Measurements from ENCODE around the gene TM4SF4.
"Not testable (repeated sequence)": the region's sequence is repeated elsewhere in the genome, so short reads cannot be mapped to it uniquely, and the experiment has no call there.

The TM4SF4 gene

DNA sequence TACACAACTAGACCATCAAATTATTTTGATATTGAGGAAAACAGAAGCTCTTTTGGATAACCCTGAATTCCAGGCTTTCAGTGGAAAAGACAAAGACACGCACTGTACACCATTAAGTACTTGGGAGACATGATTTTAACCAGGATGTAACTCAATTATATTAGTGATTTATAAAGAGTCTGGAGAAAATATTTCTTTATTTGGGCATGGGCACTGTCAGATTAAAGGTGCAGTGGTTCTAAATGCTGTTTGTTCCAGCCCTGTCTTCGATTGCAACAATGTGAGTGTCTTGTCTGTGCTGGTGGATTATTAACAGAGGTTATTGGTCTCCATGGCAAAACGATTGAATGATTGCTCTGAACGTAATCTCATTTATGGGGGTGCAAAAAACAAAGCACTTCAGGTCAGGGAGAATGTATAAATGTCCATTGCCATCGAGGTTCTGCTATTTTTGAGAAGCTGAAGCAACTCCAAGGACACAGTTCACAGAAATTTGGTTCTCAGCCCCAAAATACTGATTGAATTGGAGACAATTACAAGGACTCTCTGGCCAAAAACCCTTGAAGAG lies at the start of gene TM4SF4:
TM4SF4 (plus strand) TSS at position 448 of the 568 bp plus-strand sequence. CDS start 181 bp downstream, outside the sequence.
- no peak for DNase-seq

GRCh38 chr3:149424918-149425317 lies 49.6 kb upstream of the TM4SF4 start:
- no peak for DNase-seq

DNA sequence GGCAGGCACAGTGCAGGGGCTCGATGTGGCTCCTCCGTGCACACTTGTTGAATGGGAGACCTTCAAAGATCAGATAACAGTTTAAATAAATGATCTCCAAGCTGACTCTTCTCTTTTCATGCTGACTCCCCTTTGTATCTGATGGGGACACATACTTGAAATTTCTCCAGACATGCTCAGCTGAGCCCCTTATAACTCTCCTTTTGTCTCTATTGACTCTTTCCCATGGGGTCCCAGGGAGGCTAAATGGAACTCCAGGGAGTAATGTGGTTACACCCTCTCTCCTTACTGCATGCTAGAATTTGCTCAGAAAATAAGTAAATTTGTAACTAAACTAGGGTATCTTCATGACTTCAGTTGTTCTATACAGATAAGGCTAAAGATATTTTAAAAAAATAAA lies 48.2 kb upstream of the TM4SF4 start:
- no peak for DNase-seq

DNA sequence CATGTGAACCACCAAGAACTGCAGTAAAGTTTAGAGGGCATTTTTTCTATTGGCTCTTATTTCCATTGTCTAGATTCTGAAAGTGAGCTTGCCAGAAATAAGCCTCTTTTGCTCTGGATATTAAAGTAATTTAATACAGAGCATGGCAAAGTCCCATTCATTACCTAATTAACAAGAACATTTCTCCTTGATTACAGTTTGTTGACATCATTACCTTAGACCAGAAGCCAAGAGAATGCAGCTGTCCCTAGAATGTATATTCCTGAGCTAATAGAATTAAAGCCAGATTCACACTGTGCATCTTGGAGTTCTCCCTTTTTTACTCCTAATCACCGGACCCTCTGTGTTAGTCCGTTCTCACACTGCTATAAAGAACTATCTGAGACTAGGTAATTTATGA lies 46.4 kb upstream of the TM4SF4 start:
- DNase-seq = no peak

DNA sequence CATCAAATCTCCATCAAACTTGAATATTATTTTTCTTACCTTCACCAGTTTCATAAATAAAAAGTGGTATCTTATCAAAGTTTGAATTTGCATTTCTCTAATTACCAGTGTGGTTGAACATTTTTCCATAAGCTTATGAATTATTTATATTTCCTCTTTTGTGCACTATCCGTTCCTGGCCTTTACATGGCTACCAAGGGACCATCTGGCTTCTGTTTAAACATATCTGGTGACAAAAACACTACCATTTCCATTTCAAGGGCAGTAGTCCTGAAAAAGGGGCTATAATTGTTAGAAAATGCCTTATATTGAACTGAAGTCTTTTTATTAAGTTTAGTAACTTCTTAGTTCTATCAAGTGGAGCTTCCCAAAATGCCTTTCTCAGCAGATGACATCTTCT lies 44.3 kb upstream of the TM4SF4 start:
- DNase-seq = no peak

DNA sequence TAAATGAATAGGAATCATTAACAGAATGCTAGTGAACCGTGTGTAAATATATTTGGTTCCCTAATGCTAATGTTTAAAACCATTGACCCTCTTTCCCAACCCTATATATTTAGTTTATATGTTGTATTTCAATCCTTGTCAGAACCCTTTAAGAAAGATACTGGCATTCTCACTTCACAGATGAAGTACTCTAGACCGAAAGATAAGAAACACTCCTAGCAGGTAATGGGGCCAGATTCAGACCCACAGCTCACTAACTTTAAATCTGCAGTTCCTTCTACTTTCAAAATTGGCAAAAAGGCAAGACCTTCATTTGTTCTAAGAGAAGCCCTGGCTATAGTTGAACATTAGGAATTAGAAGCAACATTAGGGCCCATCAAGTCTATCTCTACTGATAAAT lies 42.3 kb upstream of the TM4SF4 start:
- DNase-seq = no peak

GRCh38 chr3:149435996-149436885 lies 38.3 kb upstream of the TM4SF4 start:
- no peak for DNase-seq

DNA sequence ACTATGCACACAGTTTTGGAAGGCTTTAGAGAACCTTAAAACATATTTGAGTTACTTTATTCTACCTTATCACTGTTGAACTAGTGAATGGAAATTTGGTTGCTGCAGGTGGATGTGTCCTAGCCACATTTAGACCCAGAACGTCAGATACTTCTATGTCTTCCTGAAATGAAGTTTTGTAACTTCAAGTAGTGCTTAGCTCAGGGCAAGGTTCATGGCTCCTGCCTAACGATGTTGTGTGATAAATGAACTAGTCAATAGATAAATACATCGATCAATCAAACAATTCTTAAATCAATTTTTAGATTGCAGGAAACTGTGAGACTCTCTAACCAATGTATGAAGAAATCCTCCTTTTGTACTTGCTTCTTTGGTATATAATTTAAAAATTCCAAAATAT lies 37.2 kb upstream of the TM4SF4 start:
- DNase-seq = no peak

DNA sequence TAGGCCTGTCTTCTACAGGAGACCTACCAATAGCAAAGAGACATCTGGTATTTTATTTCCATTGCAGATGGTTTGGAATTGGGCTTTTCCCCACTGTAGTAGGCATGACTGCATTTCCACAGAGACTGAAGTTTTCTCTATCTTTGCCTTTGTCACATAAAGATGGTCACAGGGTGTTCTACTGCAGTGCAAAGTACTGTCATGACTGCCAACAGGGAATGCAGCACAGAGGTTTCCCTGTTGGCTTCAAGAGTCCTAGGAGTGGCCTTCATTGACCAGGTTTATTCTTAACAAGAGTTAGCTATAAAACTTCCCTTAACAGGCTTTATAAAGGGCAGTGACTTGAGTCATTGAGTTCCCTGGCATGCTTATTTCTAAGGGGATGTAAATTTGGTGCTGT lies 36.8 kb upstream of the TM4SF4 start:
- no peak for DNase-seq

- DNase-seq = no peak
Observed at GRCh38 chr3:149438981-149439380, 35.5 kb upstream of the TM4SF4 start.

DNA sequence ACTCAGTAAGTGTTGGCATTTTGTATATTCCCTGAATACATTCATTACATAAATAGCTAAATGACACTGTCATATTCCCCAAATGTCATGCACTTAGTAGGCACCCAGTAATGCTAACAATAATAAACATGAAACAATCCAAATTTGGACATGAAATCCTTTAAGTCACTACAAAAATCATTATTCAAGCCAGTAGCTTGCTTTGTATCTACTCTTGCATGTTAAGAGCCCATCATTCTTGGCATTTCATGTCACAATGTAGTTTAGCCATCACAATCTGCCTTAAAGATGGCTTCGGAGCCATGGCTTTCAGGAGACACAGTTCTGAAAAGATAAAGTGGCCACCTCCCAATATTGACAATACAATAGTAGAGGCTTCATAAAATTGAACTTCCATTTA lies 32.9 kb upstream of the TM4SF4 start:
- no peak for DNase-seq

GRCh38 chr3:149442043-149442442 lies 32.5 kb upstream of the TM4SF4 start:
- no peak for DNase-seq

- no peak for DNase-seq
Observed at GRCh38 chr3:149442851-149443544, 31.5 kb upstream of the TM4SF4 start.

GRCh38 chr3:149443545-149443912 lies 31.0 kb upstream of the TM4SF4 start:
- no peak for DNase-seq

DNA sequence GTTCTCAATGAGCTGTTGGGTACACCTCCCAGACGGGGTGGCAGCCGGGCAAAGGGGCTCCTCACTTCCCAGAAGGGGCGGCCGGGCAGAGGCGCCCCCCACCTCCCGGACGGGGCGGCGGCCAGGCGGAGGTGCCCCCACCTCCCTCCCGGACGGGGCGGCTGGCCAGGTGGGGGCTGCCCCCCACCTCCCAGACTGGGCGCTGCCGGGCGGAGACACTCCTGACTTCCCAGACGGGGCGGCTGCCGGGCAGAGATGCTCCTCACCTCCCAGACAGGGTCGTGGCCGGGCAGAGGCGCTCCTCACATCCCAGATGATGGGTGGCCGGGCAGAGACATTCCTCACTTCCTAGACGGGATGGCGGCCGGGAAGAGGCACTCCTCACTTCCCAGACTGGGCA lies 29.6 kb upstream of the TM4SF4 start:
- not testable (repeated sequence) for DNase-seq

DNA sequence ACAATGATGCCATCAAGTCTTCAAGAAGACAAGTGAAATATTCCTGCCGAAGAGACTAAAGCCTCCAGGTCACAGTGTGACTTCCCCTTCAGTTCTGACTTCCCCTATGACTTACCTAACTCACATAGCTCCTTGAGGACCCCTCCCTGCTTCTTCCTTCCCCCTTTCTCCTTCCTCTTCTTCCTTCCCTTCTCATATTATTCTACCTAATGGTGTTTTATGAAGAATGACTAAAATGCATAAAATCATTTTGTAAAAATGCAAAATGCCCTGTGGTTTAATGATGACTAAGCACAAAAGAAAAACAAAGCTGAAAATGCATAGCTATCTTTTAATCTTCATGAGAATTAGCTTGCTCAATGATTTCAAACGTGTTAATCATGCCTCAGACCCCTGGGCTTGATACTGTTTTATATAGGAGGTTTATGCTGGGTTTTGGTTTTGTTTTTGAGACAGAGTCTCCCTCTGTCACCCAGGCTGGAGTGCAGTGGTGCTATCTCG lies 26.1 kb upstream of the TM4SF4 start:
- peak; percentile 23 for DNase-seq

GRCh38 chr3:149449182-149449581 lies 25.3 kb upstream of the TM4SF4 start:
- DNase-seq = no peak

- no peak for DNase-seq
Observed at GRCh38 chr3:149449799-149450198, 24.7 kb upstream of the TM4SF4 start.

- DNase-seq = no peak
Observed at GRCh38 chr3:149450281-149450680, 24.2 kb upstream of the TM4SF4 start.

GRCh38 chr3:149452036-149452435 lies 22.5 kb upstream of the TM4SF4 start:
- DNase-seq = no peak

DNA sequence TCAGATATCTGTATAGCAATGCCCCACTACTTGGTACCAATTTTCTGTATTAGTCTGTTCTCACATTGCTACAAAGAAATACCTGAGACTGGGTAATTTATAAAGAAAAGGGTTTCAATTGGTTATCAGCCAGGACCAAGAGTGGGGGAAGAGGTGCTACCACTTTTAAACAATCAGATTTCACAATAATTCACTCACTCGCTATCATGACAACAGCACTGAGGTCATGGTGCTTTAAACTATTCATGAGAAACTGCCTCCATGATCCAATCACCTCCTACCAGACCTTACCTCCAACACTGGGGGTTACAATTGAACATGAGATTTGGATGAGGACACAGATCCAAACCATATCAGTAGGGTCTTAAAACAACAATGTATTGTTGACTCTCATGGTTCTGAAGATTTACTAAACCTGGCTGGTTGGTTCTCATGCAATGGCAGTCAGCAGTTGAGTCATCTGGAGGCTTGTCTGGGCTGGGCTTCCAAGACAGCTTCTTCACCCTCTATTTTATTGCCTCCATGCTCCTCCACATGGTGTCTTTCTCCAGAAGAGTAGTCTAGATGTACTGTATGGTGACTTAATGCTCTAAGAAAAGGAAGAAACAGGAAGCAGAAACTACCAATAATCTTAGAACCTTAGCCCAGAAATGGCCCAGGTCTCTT lies 21.2 kb upstream of the TM4SF4 start:
- no peak for DNase-seq

DNA sequence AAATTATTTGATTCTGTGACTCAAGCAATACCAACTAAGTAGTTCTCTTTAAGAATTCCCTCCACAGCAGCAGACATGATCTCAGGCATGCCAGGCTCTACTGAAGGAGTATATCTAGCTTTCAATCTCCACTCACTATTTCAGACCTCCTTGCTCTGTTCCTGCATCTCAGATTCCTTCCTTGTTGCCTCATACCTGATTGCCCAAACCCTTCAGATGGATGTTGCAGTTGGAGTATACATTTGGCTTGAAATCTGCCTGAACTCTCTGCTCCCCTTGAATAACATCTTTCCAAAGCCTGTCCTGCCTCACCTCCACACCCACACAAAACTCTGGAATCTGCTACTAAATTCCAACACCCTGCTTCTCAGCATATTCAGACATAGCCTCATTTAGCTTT lies 19.8 kb upstream of the TM4SF4 start:
- no peak for DNase-seq

DNA sequence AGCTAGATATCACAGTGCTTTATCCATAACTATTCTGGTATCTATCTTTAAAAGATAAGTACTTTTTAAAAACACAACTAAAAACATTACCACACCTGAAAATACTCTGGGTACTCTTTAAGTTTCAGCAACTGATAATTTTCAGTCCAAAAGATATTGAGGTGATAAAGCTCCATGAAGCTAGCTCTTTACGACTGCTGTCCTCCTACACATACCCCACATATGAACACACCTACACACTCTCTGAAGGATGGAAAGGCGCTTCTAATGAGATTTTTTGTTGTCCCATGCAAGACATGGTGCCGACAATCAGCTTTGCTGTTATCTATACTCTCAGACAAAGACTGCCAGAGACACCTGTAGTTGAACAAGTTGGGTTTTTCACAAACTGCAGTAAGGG lies 19.1 kb upstream of the TM4SF4 start:
- DNase-seq = no peak

Measured in CD4-positive, alpha-beta T cell treated with Interferon gamma for 1 hour (primary cell).